HUES6 (cell line): ENCODE results near the gene PARN.

Source experiments
- H3K27ac ChIP-seq: 2 replicates; pipeline ENCODE4 v1.7.0; 2013; ENCODE audit warnings: low read depth, mild to moderate bottlenecking, low read length, inconsistent platforms
- H3K27me3 ChIP-seq: 2 replicates; pipeline ENCODE4 v1.6.1; 2013; ENCODE audit warnings: low read length; ENCODE audit not compliant: control insufficient read depth, insufficient read depth
- H3K36me3 ChIP-seq: 2 replicates; pipeline ENCODE4 v1.6.1; 2013; ENCODE audit warnings: low read length; ENCODE audit not compliant: control insufficient read depth, insufficient read depth
- H3K4me1 ChIP-seq: 2 replicates; pipeline ENCODE4 v1.6.1; 2013; ENCODE audit warnings: low read length; ENCODE audit not compliant: control insufficient read depth, insufficient read depth
- H3K4me3 ChIP-seq: 2 replicates; pipeline ENCODE4 v1.5.1; 2013; ENCODE audit warnings: low read depth, low read length
- H3K9ac ChIP-seq: one replicate; pipeline ENCODE4 v1.6.1; 2013; ENCODE audit warnings: mild to moderate bottlenecking, low read length
- H3K9me3 ChIP-seq: 2 replicates; pipeline ENCODE4 v1.6.1; 2013; ENCODE audit warnings: low read depth, low read length; ENCODE audit not compliant: control insufficient read depth, insufficient read depth

Gene PARN

GRCh38 chr16:14528306-14528705, 101.8 kb downstream of the PARN start:
- H3K27me3 ChIP-seq, result no peaks in the 10 kb centered on the region
- H3K27ac ChIP-seq, result no peak overlapping the region
- H3K4me1 ChIP-seq, result peaks cover 32% of the 10 kb centered on the region
- H3K9ac ChIP-seq, result no peak overlapping the region
- 0 out of 2 replicates have a peak, but pooled peaks cover under 1% of the 10 kb centered on the region for H3K36me3 ChIP-seq
- H3K4me3 ChIP-seq, result no peak overlapping the region
- H3K9me3 ChIP-seq, result no peaks in the 10 kb centered on the region

DNA sequence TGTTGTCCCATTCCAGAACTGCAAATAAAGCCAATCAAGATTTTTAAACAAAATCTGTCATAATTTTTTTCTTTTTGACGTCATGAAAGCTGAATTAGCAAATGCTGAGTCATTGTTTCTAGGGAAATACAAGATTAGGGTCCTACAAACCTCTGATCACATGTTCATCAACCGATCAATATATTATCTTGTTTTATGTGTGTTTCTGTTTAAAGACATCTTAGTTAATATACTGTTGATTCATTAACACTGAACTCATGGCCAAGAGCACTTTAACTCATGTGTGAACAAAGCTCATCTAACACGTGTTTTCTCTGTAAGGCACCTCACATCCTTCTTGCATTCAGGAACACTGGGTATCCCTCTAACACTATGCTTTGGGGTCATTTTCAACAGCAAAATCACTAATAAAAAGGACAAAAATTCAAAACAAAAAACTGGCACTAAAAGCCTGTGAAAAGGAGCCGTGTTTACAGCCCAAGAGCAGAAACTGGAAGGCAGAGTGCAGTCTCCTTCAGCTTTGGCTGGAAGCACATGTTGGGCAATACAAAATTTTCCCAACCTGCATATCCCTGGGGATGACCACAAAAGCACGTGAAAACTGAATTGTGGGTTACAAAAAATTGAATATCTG, 102.5 kb downstream of the PARN start:
- H3K9me3 ChIP-seq, result no peaks in the 10 kb centered on the region
- H3K4me1 ChIP-seq, result peaks cover 40% of the 10 kb centered on the region
- no peaks in the 10 kb centered on the region for H3K27me3 ChIP-seq
- H3K27ac ChIP-seq, result no peak overlapping the region
- H3K36me3 ChIP-seq, result no peaks in the 10 kb centered on the region
- no peak overlapping the region for H3K9ac ChIP-seq
- no peak overlapping the region for H3K4me3 ChIP-seq

- Histone ChIP-seq H3K9me3 (no peaks in the 10 kb centered on the region), H3K27ac (no peak overlapping the region), H3K36me3 (no peaks in the 10 kb centered on the region), H3K4me1 (peaks cover 51% of the 10 kb centered on the region), H3K4me3 (no peak overlapping the region), H3K27me3 (no peaks in the 10 kb centered on the region), H3K9ac (peak overlapping the region; percentile 5)
Measured at GRCh38 chr16:14525596-14525995, 104.5 kb downstream of the PARN start.

DNA sequence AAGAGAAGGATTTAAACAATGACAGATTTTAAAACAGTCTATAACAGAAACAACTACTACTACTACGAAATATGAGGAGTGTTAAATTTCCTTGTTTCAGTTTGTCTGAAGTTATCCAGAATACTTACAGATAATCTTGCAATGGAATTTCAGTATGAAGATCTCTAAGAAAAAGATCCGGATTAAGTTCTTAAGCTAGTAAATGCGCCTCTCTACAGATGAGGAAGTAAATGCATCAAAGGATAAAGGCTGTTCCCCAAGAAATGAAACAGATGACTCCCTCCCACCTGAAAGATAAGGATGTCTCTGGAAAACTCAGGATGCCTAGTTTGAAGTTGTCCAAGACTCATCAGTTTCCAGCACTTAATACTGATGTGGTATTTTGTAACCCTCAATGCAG, 105.1 kb downstream of the PARN start:
- Histone ChIP-seq H3K4me1 (peaks cover 51% of the 10 kb centered on the region), H3K9ac (peak overlapping the region; percentile 5), H3K36me3 (no peaks in the 10 kb centered on the region)

GRCh38 chr16:14523632-14524031, 106.4 kb downstream of the PARN start:
- H3K27me3 ChIP-seq, result no peaks in the 10 kb centered on the region

More for the DNA sequence above, 105.1 kb downstream of the PARN start:
- Histone ChIP-seq H3K27ac (no peak overlapping the region), H3K9me3 (no peaks in the 10 kb centered on the region), H3K27me3 (no peaks in the 10 kb centered on the region), H3K4me3 (no peak overlapping the region)

DNA sequence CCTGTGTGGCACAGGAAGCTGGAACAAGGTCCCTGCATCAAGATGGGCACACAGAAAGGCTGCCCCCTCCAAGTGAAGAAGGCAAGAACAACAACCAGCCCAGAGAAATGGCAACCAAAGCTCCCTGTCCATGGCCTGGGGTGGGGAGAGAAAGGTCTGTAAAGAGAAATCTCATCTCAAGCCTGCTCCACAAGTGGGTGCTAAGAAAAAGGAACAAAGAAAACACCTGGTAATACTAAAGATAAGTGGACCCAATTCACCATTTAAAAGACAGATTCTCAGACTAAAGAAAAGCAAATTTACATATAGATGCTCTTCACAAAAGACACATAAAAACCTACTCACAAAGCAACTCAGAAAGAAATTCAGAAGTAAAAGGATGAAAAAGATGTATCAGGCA, 107.4 kb downstream of the PARN start:
- Histone ChIP-seq H3K4me1 (peaks cover 49% of the 10 kb centered on the region), H3K36me3 (no peaks in the 10 kb centered on the region), H3K27me3 (no peaks in the 10 kb centered on the region), H3K9me3 (no peaks in the 10 kb centered on the region), H3K27ac (peak overlapping the region; percentile 49), H3K9ac (peak overlapping the region; percentile 35), H3K4me3 (no peak overlapping the region)

More at GRCh38 chr16:14523632-14524031, 106.4 kb downstream of the PARN start:
- Histone ChIP-seq H3K27ac (no peak overlapping the region), H3K4me3 (no peak overlapping the region), H3K9ac (no peak overlapping the region), H3K9me3 (no peaks in the 10 kb centered on the region), H3K4me1 (peaks cover 58% of the 10 kb centered on the region), H3K36me3 (no peaks in the 10 kb centered on the region)

DNA sequence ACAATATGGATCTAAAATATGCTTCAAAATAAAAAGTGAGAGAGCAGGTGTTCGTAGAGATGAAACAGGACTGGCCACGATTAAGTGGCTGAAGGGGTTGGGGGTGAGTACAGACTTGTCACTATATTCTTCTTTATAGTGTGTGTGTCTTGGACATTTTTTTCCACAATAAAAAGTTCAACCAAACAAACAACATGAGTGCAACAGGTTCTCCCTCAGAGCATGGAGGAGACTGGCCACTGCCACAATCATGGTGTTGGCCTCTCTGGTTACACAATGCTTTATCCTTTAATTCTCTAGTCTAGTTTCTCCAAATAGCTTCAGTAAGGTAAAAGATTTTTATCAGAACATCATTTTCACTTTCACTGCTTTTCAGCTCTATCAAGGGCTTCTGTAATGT, 109.3 kb downstream of the PARN start:
- Histone ChIP-seq H3K36me3 (no peaks in the 10 kb centered on the region), H3K9me3 (no peaks in the 10 kb centered on the region), H3K27me3 (no peaks in the 10 kb centered on the region), H3K27ac (no peak overlapping the region), H3K4me1 (peaks cover 45% of the 10 kb centered on the region), H3K9ac (no peak overlapping the region), H3K4me3 (no peak overlapping the region)

DNA sequence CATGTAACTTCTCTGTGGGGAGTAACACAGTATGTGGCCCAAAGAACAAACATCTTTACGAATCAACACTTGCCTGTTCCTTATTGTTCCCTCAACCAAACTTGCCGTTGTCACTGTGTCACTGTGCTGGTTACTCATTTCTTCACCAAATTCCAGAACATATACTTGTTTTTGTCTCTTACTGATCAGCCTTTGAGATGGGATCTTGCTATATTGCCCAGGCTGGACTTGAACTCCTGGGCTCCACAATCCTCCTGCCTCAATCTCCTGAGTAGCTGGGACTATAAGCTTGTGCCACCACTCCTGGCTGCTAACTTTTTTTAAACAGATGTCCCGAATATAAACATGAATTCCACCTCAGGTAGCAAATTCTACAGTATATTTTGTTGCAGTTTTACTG, 115.1 kb downstream of the PARN start:
- no peaks in the 10 kb centered on the region for H3K27me3 ChIP-seq
- H3K9ac ChIP-seq, result no peak overlapping the region
- H3K36me3 ChIP-seq, result no peaks in the 10 kb centered on the region
- H3K9me3 ChIP-seq, result no peaks in the 10 kb centered on the region
- no peak overlapping the region for H3K27ac ChIP-seq
- no peak overlapping the region for H3K4me3 ChIP-seq
- H3K4me1 ChIP-seq, result peaks cover 21% of the 10 kb centered on the region

DNA sequence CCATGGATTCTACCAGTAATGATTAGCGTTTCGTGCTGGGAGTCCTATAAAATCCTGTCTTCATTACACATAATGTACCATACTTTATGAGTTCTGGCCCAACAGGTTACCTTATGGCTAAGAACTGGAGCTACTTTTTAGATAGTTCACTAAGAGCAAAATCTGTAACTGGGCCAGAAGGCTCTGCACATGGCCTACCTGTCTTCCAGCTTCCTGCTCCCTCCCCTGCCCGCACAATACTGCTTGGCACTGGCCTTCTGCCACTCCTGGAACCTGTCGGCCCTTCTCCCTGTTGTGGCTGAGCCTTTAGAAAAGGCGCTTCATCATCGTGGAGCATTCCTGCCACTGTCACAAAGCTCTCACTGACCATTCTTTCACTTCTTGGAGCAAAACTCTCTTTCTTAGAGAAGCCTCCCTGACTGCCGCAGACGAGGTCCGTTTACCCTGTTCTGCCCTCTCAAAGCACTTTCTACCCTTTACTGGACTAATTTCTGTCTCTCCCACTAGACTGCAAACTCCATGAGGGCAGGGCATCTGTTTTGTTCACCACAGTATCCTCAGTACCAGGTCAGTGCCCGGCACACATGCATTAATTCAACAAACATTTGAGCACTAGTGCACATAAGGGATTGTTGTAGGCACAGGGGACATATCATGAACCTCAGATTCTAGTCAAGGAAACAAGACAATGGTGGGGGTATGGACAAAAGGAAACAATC, 116.5 kb downstream of the PARN start:
- H3K36me3 ChIP-seq, result no peaks in the 10 kb centered on the region
- H3K9me3 ChIP-seq, result no peaks in the 10 kb centered on the region
- no peak overlapping the region for H3K27ac ChIP-seq
- no peak overlapping the region for H3K4me3 ChIP-seq
- no peak overlapping the region for H3K9ac ChIP-seq
- H3K27me3 ChIP-seq, result no peaks in the 10 kb centered on the region
- peaks cover 21% of the 10 kb centered on the region for H3K4me1 ChIP-seq

DNA sequence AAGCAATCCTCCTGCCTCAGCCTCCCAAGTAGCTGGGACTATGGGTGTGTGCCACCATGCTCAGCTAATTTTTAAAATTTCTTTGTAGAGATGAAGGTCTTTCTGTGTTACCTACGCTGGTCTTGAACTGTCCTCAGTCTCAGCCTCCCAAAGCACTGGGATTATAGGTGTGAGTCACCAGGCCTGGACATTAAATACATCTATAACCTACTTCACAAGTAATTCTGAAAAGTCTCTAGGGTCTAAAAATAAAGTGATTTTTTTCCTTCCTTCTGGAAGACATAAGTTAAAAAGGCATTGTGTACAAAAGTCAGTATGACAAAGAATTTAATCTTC, 118.3 kb downstream of the PARN start:
- Histone ChIP-seq H3K4me1 (peaks cover 21% of the 10 kb centered on the region), H3K9ac (no peak overlapping the region), H3K9me3 (no peaks in the 10 kb centered on the region), H3K27ac (no peak overlapping the region), H3K36me3 (no peaks in the 10 kb centered on the region), H3K27me3 (no peaks in the 10 kb centered on the region), H3K4me3 (no peak overlapping the region)

DNA sequence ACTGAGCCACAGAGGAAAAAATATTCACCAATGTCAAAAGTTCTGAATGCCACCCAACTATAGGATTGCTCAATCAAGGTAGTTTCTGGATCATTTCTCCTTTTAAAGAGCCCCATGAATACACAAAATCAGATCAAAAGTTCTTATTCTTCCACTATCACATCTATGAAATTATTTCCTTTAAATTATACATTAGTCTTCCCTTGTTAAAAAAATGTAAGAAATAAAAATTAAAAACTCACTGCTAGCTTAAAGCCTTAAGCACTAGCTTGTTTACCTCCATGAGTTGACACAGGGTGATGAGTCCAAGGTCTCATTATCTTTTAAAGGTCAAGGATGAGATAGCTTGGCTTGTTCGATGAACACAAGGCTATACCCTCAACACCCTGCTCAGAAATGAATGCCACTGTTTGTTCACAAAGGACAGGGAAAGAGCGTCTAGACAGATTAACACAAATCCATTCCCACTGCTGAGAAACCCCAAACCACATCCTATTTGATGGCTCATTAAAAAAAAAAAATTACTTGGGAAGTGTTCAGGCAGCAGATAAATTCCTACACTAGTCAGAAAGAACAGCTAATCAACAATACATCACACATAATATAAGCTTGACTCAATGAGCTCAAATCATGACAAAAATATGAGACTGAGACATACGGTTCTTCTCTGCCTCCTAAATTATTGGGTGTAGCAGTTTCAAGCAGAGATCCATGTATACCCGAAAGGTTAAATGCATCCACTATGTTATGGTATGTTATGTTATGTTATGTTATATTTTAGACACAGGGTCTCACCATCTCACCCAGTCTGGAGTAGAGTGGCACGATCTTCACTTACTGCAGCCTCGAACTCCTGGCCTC, 118.9 kb downstream of the PARN start:
- no peak overlapping the region for H3K4me3 ChIP-seq
- H3K27ac ChIP-seq, result no peak overlapping the region
- H3K36me3 ChIP-seq, result no peaks in the 10 kb centered on the region
- peaks cover 21% of the 10 kb centered on the region for H3K4me1 ChIP-seq
- no peaks in the 10 kb centered on the region for H3K27me3 ChIP-seq
- no peaks in the 10 kb centered on the region for H3K9me3 ChIP-seq
- H3K9ac ChIP-seq, result no peak overlapping the region
